NB4 (cell line): ENCODE measurements around the gene CHN1.

Source experiments
- POLR2A ChIP-seq: IDR thresholded peaks from 2 replicates; pipeline ENCODE4 v1.6.1; 2011; ENCODE audit warnings: mild to moderate bottlenecking; ENCODE audit not compliant: insufficient read length; ENCODE audit errors: extremely low read depth
- TF ChIP-seq, protein P1 (sequence below): IDR thresholded peaks from one replicate; pipeline ENCODE4 v1.5.1; 2012; ENCODE audit warnings: low read depth, low read length

GRCh38 chr2:174979996-174980395 lies 25.2 kb downstream of the CHN1 start:
- TF ChIP-seq, protein P1, sequence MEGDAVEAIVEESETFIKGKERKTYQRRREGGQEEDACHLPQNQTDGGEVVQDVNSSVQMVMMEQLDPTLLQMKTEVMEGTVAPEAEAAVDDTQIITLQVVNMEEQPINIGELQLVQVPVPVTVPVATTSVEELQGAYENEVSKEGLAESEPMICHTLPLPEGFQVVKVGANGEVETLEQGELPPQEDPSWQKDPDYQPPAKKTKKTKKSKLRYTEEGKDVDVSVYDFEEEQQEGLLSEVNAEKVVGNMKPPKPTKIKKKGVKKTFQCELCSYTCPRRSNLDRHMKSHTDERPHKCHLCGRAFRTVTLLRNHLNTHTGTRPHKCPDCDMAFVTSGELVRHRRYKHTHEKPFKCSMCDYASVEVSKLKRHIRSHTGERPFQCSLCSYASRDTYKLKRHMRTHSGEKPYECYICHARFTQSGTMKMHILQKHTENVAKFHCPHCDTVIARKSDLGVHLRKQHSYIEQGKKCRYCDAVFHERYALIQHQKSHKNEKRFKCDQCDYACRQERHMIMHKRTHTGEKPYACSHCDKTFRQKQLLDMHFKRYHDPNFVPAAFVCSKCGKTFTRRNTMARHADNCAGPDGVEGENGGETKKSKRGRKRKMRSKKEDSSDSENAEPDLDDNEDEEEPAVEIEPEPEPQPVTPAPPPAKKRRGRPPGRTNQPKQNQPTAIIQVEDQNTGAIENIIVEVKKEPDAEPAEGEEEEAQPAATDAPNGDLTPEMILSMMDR: no peak
- TF ChIP-seq POLR2A: no peak
